Neural progenitor cell (in vitro differentiated cells): ENCODE measurements around the gene MAMSTR. TPM values are rescaled to one million over a fixed set of nuclear protein-coding genes. Genes with fewer than 3 reads are reported as not detected.
"Not testable (repeated sequence)": the region's sequence is repeated elsewhere in the genome, so short reads cannot be mapped to it uniquely, and the experiment has no call there.

Source experiments
- DNase-seq: peaks from one replicate; pipeline ENCODE4 v3.0.0-alpha.2; 2016; ENCODE audit warnings: low spot score
- H2AFZ ChIP-seq: fragments of 200-600 bp; sonication (generic); replicated peaks from 2 replicates; pipeline ENCODE4 v1.6.1; 2016; ENCODE audit warnings: antibody characterized with exemption
- H3F3A ChIP-seq: fragments of 200-600 bp; sonication (generic); 2 replicates; pipeline ENCODE4 v1.6.1; 2016; ENCODE audit warnings: antibody characterized with exemption, low read depth
- H3K27ac ChIP-seq: fragments of 200-600 bp; sonication (generic); 2 replicates; pipeline ENCODE4 v1.5.1; 2016; ENCODE audit warnings: mild to moderate bottlenecking
- H3K27me3 ChIP-seq: fragments of 200-600 bp; sonication (generic); 2 replicates; pipeline ENCODE4 v1.6.1; 2016; ENCODE audit warnings: mild to moderate bottlenecking, moderate library complexity
- H3K36me3 ChIP-seq: fragments of 200-600 bp; sonication (generic); 2 replicates; pipeline ENCODE4 v1.5.1; 2016
- H3K4me1 ChIP-seq: fragments of 200-600 bp; sonication (generic); 2 replicates; pipeline ENCODE4 v1.6.1; 2016; ENCODE audit warnings: mixed run types
- H3K4me2 ChIP-seq: fragments of 200-600 bp; sonication (generic); 2 replicates; pipeline ENCODE4 v1.6.1; 2016
- H3K4me3 ChIP-seq: fragments of 200-600 bp; sonication (generic); 2 replicates; pipeline ENCODE4 v1.5.1; 2016
- H3K79me2 ChIP-seq: fragments of 200-600 bp; sonication (generic); 2 replicates; pipeline ENCODE4 v1.6.1; 2016; ENCODE audit warnings: low read depth
- H3K9ac ChIP-seq: fragments of 200-600 bp; sonication (generic); 2 replicates; pipeline ENCODE4 v1.6.1; 2016
- H3K9me3 ChIP-seq: fragments of 200-600 bp; sonication (generic); 2 replicates; pipeline ENCODE4 v1.5.1; 2016; ENCODE audit warnings: low read depth
- H4K20me1 ChIP-seq: fragments of 200-600 bp; sonication (generic); 2 replicates; pipeline ENCODE4 v1.6.1; 2016; ENCODE audit warnings: low read depth
- H3K27ac Mint-ChIP-seq: 3 replicates; pipeline ENCODE4 v1.8.0; 2021; ENCODE audit warnings: mixed read lengths
- H3K27me3 Mint-ChIP-seq: 2 replicates; pipeline ENCODE4 v1.8.0; 2022; ENCODE audit warnings: low read depth, mild to moderate bottlenecking, inconsistent platforms, moderate library complexity, mixed read lengths; ENCODE audit not compliant: insufficient read depth
- H3K36me3 Mint-ChIP-seq: 3 replicates; pipeline ENCODE4 v1.8.0; 2021; ENCODE audit warnings: mixed read lengths
- H3K4me1 Mint-ChIP-seq: 3 replicates; pipeline ENCODE4 v1.8.0; 2021; ENCODE audit warnings: mixed read lengths
- H3K4me3 Mint-ChIP-seq: 3 replicates; pipeline ENCODE4 v1.8.0; 2021; ENCODE audit warnings: mild to moderate bottlenecking, moderate library complexity, mixed read lengths
- H3K9me3 Mint-ChIP-seq: 3 replicates; pipeline ENCODE4 v1.8.0; 2020; ENCODE audit warnings: mixed read lengths
- EZH2 ChIP-seq: fragments of 200-600 bp; sonication (generic); IDR thresholded peaks from 2 replicates; pipeline ENCODE4 v1.6.1; 2017; ENCODE audit warnings: antibody characterized with exemption, mild to moderate bottlenecking, moderate library complexity
- EZH2phosphoT487 ChIP-seq: fragments of 200-600 bp; sonication (generic); IDR thresholded peaks from 2 replicates; pipeline ENCODE4 v1.6.1; 2017; ENCODE audit warnings: antibody characterized with exemption
- total RNA-seq: library from RNA; depleted of rRNA; stranded (reverse); fragments of >200 nt; gene quantifications from 2 replicates; pipeline ENCODE4 v1.2.3, GENCODE V29; 2015; ENCODE audit warnings: low replicate concordance
- TF ChIP-seq, protein P1 (sequence below): fragments of 200-600 bp; sonication (generic); IDR thresholded peaks from 2 replicates; pipeline ENCODE4 v1.5.1; 2017; ENCODE audit warnings: antibody characterized with exemption, mild to moderate bottlenecking

Gene MAMSTR
- total RNA-seq, 1 donor from 2014 or later, result 1.2 TPM

DNA sequence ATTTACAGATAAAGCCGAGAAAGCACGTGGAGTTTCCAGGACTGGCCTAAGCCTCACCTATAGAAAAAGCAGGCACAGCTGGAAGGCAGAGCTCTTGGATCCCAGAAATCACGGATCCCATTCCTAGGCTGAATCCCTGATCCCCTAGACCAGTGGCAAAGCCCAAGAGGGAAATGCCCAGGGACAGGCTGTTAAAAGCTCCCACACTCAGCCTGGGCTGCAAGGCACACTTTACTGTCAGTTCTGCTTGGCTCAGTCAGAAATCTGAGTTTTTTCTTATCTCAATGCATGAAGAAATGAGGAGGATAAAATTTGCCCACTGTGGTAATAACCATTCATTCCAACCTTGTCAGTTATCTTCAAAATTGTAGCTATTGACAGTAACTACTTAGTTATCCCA, 31.7 kb downstream of the MAMSTR start:
- Histone ChIP-seq H3K27ac (no peak overlapping the region), H3K79me2 (no peaks in the 10 kb centered on the region), H3F3A (peaks cover 2% of the 10 kb centered on the region), H3K36me3 (no peaks in the 10 kb centered on the region), H3K9me3 (no peaks in the 10 kb centered on the region), H2AFZ (no peak overlapping the region), H4K20me1 (no peaks in the 10 kb centered on the region), H3K4me1 (no peaks in the 10 kb centered on the region), H3K4me2 (no peak overlapping the region), H3K27me3 (no peaks in the 10 kb centered on the region), H3K4me3 (no peak overlapping the region), H3K9ac (no peak overlapping the region)
- peaks cover 7% of the 10 kb centered on the region for H3K27me3 Mint-ChIP-seq
- DNase-seq, result no peak
- no peak for TF ChIP-seq EZH2phosphoT487
- TF ChIP-seq, protein P1, sequence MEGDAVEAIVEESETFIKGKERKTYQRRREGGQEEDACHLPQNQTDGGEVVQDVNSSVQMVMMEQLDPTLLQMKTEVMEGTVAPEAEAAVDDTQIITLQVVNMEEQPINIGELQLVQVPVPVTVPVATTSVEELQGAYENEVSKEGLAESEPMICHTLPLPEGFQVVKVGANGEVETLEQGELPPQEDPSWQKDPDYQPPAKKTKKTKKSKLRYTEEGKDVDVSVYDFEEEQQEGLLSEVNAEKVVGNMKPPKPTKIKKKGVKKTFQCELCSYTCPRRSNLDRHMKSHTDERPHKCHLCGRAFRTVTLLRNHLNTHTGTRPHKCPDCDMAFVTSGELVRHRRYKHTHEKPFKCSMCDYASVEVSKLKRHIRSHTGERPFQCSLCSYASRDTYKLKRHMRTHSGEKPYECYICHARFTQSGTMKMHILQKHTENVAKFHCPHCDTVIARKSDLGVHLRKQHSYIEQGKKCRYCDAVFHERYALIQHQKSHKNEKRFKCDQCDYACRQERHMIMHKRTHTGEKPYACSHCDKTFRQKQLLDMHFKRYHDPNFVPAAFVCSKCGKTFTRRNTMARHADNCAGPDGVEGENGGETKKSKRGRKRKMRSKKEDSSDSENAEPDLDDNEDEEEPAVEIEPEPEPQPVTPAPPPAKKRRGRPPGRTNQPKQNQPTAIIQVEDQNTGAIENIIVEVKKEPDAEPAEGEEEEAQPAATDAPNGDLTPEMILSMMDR, result no peak
- no peak for TF ChIP-seq EZH2
- peaks cover 15% of the 10 kb centered on the region for H3K4me1 Mint-ChIP-seq
- peaks cover 4% of the 10 kb centered on the region for H3K9me3 Mint-ChIP-seq
- H3K4me3 Mint-ChIP-seq, result no peak overlapping the region
- H3K36me3 Mint-ChIP-seq, result no peaks in the 10 kb centered on the region
- H3K27ac Mint-ChIP-seq, result no peak overlapping the region

DNA sequence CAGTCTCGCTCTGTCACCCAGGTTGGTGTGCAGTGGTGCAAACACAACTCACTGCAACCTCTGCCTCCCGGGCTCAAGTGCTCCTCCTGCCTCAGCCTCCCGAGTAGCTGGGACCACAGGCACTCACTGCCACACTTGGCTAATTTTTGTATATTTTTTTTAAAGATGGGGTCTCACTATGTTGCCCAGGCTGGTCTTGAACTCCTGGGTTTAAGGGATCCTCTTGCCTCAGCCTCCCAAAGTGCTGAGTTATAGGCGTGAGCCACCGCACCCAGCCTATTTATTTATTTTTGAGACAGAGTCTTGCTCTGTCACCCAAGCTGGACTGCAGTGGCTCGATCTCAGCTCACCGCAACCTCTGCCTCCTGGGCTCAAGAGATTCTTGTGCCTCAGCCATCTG, 32.9 kb downstream of the MAMSTR start:
- not testable (repeated sequence) for H2AFZ ChIP-seq, H3K4me1 ChIP-seq, DNase-seq, H3K4me3 ChIP-seq, H3K27ac ChIP-seq, H3K36me3 Mint-ChIP-seq, H3K27me3 ChIP-seq, H3K9me3 ChIP-seq, H3K27me3 Mint-ChIP-seq, H3K4me3 Mint-ChIP-seq, H3K9me3 Mint-ChIP-seq, H3K36me3 ChIP-seq, H3K79me2 ChIP-seq, H4K20me1 ChIP-seq, H3F3A ChIP-seq, H3K27ac Mint-ChIP-seq, H3K9ac ChIP-seq, H3K4me2 ChIP-seq
- peaks cover 15% of the 10 kb centered on the region for H3K4me1 Mint-ChIP-seq

DNA sequence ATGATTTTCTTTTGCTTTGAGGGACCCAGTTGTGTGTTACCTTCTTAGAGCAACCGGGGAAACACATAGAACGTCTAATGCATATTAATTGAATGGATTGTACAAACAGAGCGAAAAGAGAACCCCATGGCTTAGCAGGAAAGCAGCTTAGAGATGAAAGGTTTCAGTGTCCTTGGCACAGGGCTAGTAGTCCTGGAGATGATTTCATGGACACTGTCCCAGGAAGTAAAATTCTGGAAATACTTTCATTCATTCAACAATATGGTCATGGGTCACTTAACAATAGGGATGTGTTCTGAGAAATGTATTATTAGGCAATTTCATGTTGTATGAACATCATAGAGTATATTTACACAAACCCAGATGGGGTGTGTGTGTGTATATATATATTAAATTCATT, 33.4 kb downstream of the MAMSTR start:
- Histone ChIP-seq H3K4me2 (no peak overlapping the region), H3K4me1 (no peaks in the 10 kb centered on the region), H3K4me3 (no peak overlapping the region), H3K9me3 (no peaks in the 10 kb centered on the region), H3K27me3 (no peaks in the 10 kb centered on the region), H3K27ac (no peak overlapping the region), H3K9ac (no peak overlapping the region), H4K20me1 (no peaks in the 10 kb centered on the region), H3K36me3 (no peaks in the 10 kb centered on the region), H3K79me2 (no peaks in the 10 kb centered on the region), H3F3A (peaks cover 2% of the 10 kb centered on the region), H2AFZ (no peak overlapping the region)
- peaks cover 4% of the 10 kb centered on the region for H3K9me3 Mint-ChIP-seq
- H3K27ac Mint-ChIP-seq, result no peak overlapping the region
- DNase-seq, result no peak
- H3K36me3 Mint-ChIP-seq, result no peaks in the 10 kb centered on the region
- no peak overlapping the region for H3K4me3 Mint-ChIP-seq
- H3K4me1 Mint-ChIP-seq, result peaks cover 15% of the 10 kb centered on the region
- TF ChIP-seq, protein P1, result no peak
- TF ChIP-seq EZH2phosphoT487 (no peak), EZH2 (no peak)
- H3K27me3 Mint-ChIP-seq, result peaks cover 9% of the 10 kb centered on the region

DNA sequence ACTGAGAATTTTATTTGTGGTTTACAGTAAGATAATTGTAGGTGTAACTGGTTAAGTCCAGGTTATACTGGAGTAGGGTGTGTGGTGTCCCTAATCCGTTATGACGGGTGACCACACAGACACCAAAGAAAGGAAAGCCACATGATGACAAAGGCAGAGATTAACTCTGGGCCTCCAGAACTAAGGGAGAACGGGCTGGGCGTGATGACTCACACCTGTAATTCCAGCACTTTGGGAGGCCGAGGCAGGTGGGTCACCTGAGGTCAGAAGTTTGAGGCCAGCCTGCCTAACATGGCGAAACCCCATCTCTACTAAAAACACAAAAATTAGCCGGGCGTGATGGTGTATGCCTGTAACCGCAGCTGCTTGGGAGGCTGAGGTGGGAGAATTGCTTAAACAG, 33.9 kb downstream of the MAMSTR start:
- no peak overlapping the region for H3K4me3 Mint-ChIP-seq
- TF ChIP-seq, protein P1, result no peak
- TF ChIP-seq EZH2phosphoT487, result no peak
- TF ChIP-seq EZH2, result no peak
- Histone ChIP-seq H3F3A (peaks cover 2% of the 10 kb centered on the region), H3K36me3 (no peaks in the 10 kb centered on the region), H3K79me2 (no peaks in the 10 kb centered on the region), H3K4me2 (no peak overlapping the region), H2AFZ (no peak overlapping the region), H4K20me1 (no peaks in the 10 kb centered on the region), H3K4me1 (no peaks in the 10 kb centered on the region), H3K9me3 (no peaks in the 10 kb centered on the region), H3K4me3 (no peak overlapping the region), H3K27me3 (no peaks in the 10 kb centered on the region), H3K27ac (no peak overlapping the region), H3K9ac (no peak overlapping the region)
- H3K36me3 Mint-ChIP-seq, result no peaks in the 10 kb centered on the region
- H3K9me3 Mint-ChIP-seq, result peaks cover 4% of the 10 kb centered on the region
- H3K27me3 Mint-ChIP-seq, result peaks cover 5% of the 10 kb centered on the region
- H3K4me1 Mint-ChIP-seq, result peaks cover 15% of the 10 kb centered on the region
- no peak overlapping the region for H3K27ac Mint-ChIP-seq
- no peak for DNase-seq
